GM12878 (cell line): ENCODE data around the gene TTLL7. TPM values are rescaled to one million over a fixed set of nuclear protein-coding genes. Genes with fewer than 3 reads are reported as not detected.
A peak's percentile ranks its signal among the peaks of the same experiment; 100 is the strongest.

Experiments
- ATAC-seq: fragments of 200-7000 bp; cut with Tn5 transposase; 3 replicates; pipeline ENCODE4 v1.9.1; 2020; ENCODE audit warnings: mild to moderate bottlenecking, moderate library complexity
- BruUV-seq: library from RNA; stranded (reverse); fragments of 400-500 nt; replicated peaks from 2 replicates; lab custom pipeline; 2021; lab: Mats Ljungman, UMichigan
- CTCF ChIA-PET: fragments of 300-600 bp; sonication (Branson Sonifier 250); formaldehyde crosslinking; extraction: SDS; loops from one replicate; lab custom pipeline; 2021; ENCODE audit warnings: inconsistent platforms; lab: Yijun Ruan, JAX
- POLR2A ChIA-PET: fragments of 350-600 bp; formaldehyde crosslinking; extraction: SDS; loops from one replicate; lab custom pipeline; 2021; ENCODE audit warnings: inconsistent platforms; lab: Charles Lee
- RAD21 ChIA-PET: fragments of 300-600 bp; sonication (Branson Sonifier 250); formaldehyde crosslinking; loops from one replicate; lab custom pipeline; 2023; ENCODE audit warnings: antibody characterized with exemption; ENCODE audit not compliant: unreplicated experiment; lab: Charles Lee
- SMC1A ChIA-PET: fragments of 300-600 bp; sonication (Branson Sonifier 250); formaldehyde crosslinking; loops from one replicate; lab custom pipeline; 2023; ENCODE audit not compliant: unreplicated experiment, uncharacterized antibody; lab: Charles Lee
- DNase-seq: peaks from one replicate; pipeline ENCODE4 v3.0.0-alpha.2; 2011; ENCODE audit warnings: low read depth, low spot score
- FAIRE-seq: peaks from 3 replicates; lab custom pipeline; 2011; peaks lifted over from hg19 to GRCh38; lab: Jason Lieb, UNC
- H2AFZ ChIP-seq: 2 replicates; pipeline ENCODE4 v1.6.0; 2011; ENCODE audit warnings: low read depth, low read length, control low read depth; ENCODE audit not compliant: control insufficient read depth
- H3K27ac ChIP-seq: 2 replicates; pipeline ENCODE4 v1.5.1; 2011; ENCODE audit warnings: control low read depth; ENCODE audit not compliant: control insufficient read depth, insufficient read depth
- H3K27me3 ChIP-seq, 2 experiments: replicated peaks in 1 of 2; 2 replicates each; pipeline versions ENCODE4 v1.6.0 to v1.6.1; 2011; ENCODE audit warnings: low read length in 1 of 2; ENCODE audit not compliant: control insufficient read depth in 2 of 2, insufficient read depth in 2 of 2
- H3K36me3 ChIP-seq, 2 experiments: 2 replicates each; pipeline ENCODE4 v1.5.1; 2011; ENCODE audit warnings: low read length in 1 of 2; ENCODE audit not compliant: control insufficient read depth in 2 of 2, insufficient read depth in 2 of 2
- H3K4me1 ChIP-seq: 2 replicates; pipeline ENCODE4 v1.6.1; 2011; ENCODE audit warnings: mild to moderate bottlenecking, low read length, moderate library complexity, mixed read lengths; ENCODE audit not compliant: control insufficient read depth, insufficient read depth
- H3K4me2 ChIP-seq: 2 replicates; pipeline ENCODE4 v1.6.0; 2011; ENCODE audit warnings: control low read depth; ENCODE audit not compliant: control insufficient read depth, insufficient read depth
- H3K4me3 ChIP-seq: fragments of 200-600 bp; sonication (generic); 2 replicates; pipeline ENCODE4 v1.5.1; 2016
- H3K79me2 ChIP-seq: 2 replicates; pipeline ENCODE4 v1.6.0; 2011; ENCODE audit warnings: low read length; ENCODE audit not compliant: control insufficient read depth, insufficient read depth
- H3K9ac ChIP-seq: 2 replicates; pipeline ENCODE4 v1.8.0; 2011; ENCODE audit warnings: low read length, control low read depth, mixed read lengths; ENCODE audit not compliant: control insufficient read depth, insufficient read depth
- H3K9me3 ChIP-seq: replicated peaks from 3 replicates; pipeline ENCODE4 v1.5.1; 2011; ENCODE audit warnings: mild to moderate bottlenecking, low read length; ENCODE audit not compliant: control insufficient read depth, insufficient read depth
- H4K20me1 ChIP-seq: 2 replicates; pipeline ENCODE4 v1.6.0; 2011; ENCODE audit not compliant: control insufficient read depth, insufficient read depth
- CTCF ChIP-seq, 3 experiments: IDR thresholded peaks in 2 of 3; conservative IDR thresholded peaks in 1 of 3; 2 replicates each; pipeline ENCODE4 v1.5.1; 2011; ENCODE audit warnings: low read depth in 3 of 3, low read length in 3 of 3, mild to moderate bottlenecking in 3 of 3, control low read depth in 2 of 3, moderate library complexity in 2 of 3, inconsistent platforms in 1 of 3, mixed read lengths in 1 of 3; ENCODE audit not compliant: control insufficient read depth in 2 of 3, insufficient read depth in 1 of 3; ENCODE audit errors: extremely low read depth in 1 of 3
- NR2F1 ChIP-seq: fragments of 450-650 bp; conservative IDR thresholded peaks from 2 replicates; pipeline ENCODE4 v1.6.1; 2017; ENCODE audit warnings: mild to moderate bottlenecking
- RAD21 ChIP-seq: IDR thresholded peaks from 2 replicates; pipeline ENCODE4 v1.6.1; 2011; ENCODE audit warnings: mild to moderate bottlenecking, low read depth, low read length, moderate library complexity; ENCODE audit not compliant: insufficient read depth
- SMC3 ChIP-seq: IDR thresholded peaks from 2 replicates; pipeline ENCODE4 v1.6.1; 2011; ENCODE audit warnings: low read length, improper control_type of control experiment, borderline replicate concordance
- WGBS: methylation state at CpG from one replicate; pipeline ENCODE4 v1.1.6; 2016; ENCODE audit warnings: low lambda C conversion rate; ENCODE audit not compliant: insufficient replicate concordance, insufficient coverage; ENCODE audit errors: missing lambda C conversion rate; 5-methylcytosine and 5-hydroxymethylcytosine counted together
- in situ Hi-C: fragments of 300-500 bp; cut with MboI; formaldehyde crosslinking; loops from 9 replicates; pipeline ENCODE4 v1.14.3; 2018; ENCODE audit warnings: mixed read lengths
- intact Hi-C: fragments of 100-400 bp; cut with micrococcal nuclease; formaldehyde crosslinking; loops from one replicate; pipeline ENCODE4 v1.14.2; 2022; ENCODE audit not compliant: unreplicated experiment
- polyA plus RNA-seq, 11 experiments: library from polyadenylated mRNA; depleted of rRNA in 4 of 11; unstranded in 6 of 11; stranded (reverse) in 5 of 11; fragments of >200 nt; fragmentation: Nextera tagmentation in 4 of 11; fragmentation: Illumina TruSeq in 1 of 11; extraction: Ambion mirVana in 4 of 11; extraction: Trizol in 1 of 11; gene quantifications; 1 replicate in 1 of 11; 2 replicates in 10 of 11; pipeline versions ENCODE4 v1.2.1 to v1.2.3, GENCODE V29; 2011 to 2016; ENCODE audit warnings: inconsistent platforms in 2 of 11, missing spikeins in 2 of 11, low read depth in 1 of 11
- total RNA-seq, 4 experiments: library from RNA; depleted of rRNA in 3 of 4; stranded (reverse); fragments of >200 nt in 3 of 4; fragmentation: Illumina TruSeq in 1 of 4; extraction: Trizol in 1 of 4; gene quantifications; 2 replicates each; pipeline versions ENCODE4 v1.2.1 to v1.2.3, GENCODE V29; 2013 to 2021

The TTLL7 gene
- total and polyA plus RNA-seq, 10 of the 15 experiments (the other 5 are each of a cell fraction or from before 2014, with no cell fraction given), result 0.03 to 1.4 (median 0.61) TPM

- peak; percentile 84 for ATAC-seq
- H4K20me1 ChIP-seq, result no peaks in the 10 kb centered on the region
- H3K79me2 ChIP-seq, result no peaks in the 10 kb centered on the region
- SMC1A ChIA-PET, result interaction anchor here (0.6 to 1.6 kb wide), 4 partner anchors 191 to 1286 kb away, joined by 3 to 10 read pairs (median 4); no protein-coding TSS in a partner anchor
- intact Hi-C loops, result loop anchor here (1.0 to 10.0 kb wide), 5 partner anchors 191 to 1003 kb away; no protein-coding TSS in a partner anchor
- H3K9me3 ChIP-seq, result no peaks in the 10 kb centered on the region
- TF ChIP-seq SMC3 (peak; percentile 73), NR2F1 (no peak), CTCF (IDR thresholded peaks at IDR 0.05 in 2 of 3, conservative IDR thresholded peaks at IDR 0.05 in 1 of 3; ENCODE audit: control insufficient read depth in 2 of 3, extremely low read depth in 1 of 3, insufficient read depth in 1 of 3, low read depth in 3 of 3, low read length in 3 of 3) (peak; percentile 44 to 70 (median 59); a peak in 5 of 6 replicates), RAD21 (peak; percentile 92)
- TF ChIP-seq, all 136 proteins: peak for 3
- BruUV-seq, result no TSS peak
- no peak overlapping the region for H2AFZ ChIP-seq
- no peaks in the 10 kb centered on the region; a peak in 1 of 4 replicates for H3K27me3 ChIP-seq
- no peaks in the 10 kb centered on the region for H3K36me3 ChIP-seq
- H3K9ac ChIP-seq, result no peak overlapping the region
- in situ Hi-C loops, result loop anchor here (25.0 kb wide), 1 partner anchor 706 kb away; no protein-coding TSS in a partner anchor
- ChIA-PET POLR2A (no interaction called here), RAD21 (interaction anchor here (1.2 to 2.8 kb wide), 2 partner anchors 191 to 501 kb away, joined by 6 to 11 read pairs; no protein-coding TSS in a partner anchor), CTCF (interaction anchor here (0.6 to 2.7 kb wide), 9 partner anchors 15 to 826 kb away, joined by 3 to 24 read pairs (median 4); no protein-coding TSS in a partner anchor)
- DNase-seq (no peak), FAIRE-seq (peak; percentile 65)
- no peak overlapping the region for H3K4me2 ChIP-seq
- no peak overlapping the region for H3K27ac ChIP-seq
- no peak overlapping the region for H3K4me3 ChIP-seq
- 0% methylated on average over 2 of the region's 2 CpGs for WGBS
- H3K4me1 ChIP-seq, result no peaks in the 10 kb centered on the region
These were observed 67.2 kb downstream of the TTLL7 start for GRCh38 chr1:83931658-83932253.
